IPS DF 4.7 (cell line): ENCODE measurements around the gene VAV2.
"Not testable (repeated sequence)": the region's sequence is repeated elsewhere in the genome, so short reads cannot be mapped to it uniquely, and the experiment has no call there.

Experiments used
- DNase-seq: peaks from one replicate; pipeline ENCODE4 v3.0.0-alpha.2; 2013; ENCODE audit warnings: low spot score; ENCODE audit errors: extremely low read depth

The VAV2 gene

DNA sequence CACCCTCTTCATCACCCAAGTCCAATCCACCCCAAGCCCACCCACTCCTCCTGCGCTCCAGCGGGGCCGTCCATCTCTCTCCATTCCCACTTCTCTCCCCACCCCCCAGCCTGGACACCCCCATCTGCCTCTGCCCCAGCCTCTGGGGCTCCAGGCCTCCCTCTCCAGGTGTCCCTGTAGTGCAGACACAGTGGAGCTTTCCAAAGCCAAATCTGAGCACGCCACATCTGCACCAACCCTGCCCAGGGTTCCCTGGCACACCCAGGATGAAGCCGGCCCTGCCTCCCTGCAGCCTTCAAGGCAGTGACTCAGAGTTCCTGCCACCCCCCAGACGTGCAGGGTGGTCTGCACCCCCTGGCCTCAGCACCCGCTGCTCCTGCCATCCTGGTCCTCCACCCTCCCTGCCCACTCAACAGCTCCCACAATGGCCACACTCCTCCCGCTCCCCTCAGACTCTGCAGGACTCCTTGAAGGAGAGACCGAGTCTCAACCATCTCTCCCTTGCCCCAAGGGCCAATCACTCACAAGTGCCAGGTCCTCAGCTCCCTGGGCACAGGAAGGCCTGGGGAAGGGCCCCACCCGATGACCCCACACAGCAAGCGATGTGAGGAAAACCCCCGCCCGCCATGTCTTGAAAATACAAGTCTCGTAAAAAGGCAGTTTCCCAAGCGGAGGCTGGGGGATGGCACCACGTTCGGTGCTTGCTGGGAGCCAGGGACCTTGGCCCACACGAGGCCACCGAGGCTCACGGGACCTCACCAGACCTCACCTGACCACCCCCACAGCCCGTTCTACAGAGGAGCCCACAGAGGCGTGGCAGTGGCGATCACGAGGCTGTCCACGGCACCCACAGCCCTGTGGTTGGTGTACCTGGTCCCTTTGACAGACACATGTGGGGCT is 22.2 kb downstream of the VAV2 start:
- DNase-seq: no peak

- DNase-seq: no peak
Measured at GRCh38 chr9:133968966-133969617, 23.0 kb downstream of the VAV2 start.

- DNase-seq: no peak
Measured at GRCh38 chr9:133968428-133968827, 23.7 kb downstream of the VAV2 start.

- no peak for DNase-seq
Measured at GRCh38 chr9:133967024-133967741, 24.9 kb downstream of the VAV2 start.

DNA sequence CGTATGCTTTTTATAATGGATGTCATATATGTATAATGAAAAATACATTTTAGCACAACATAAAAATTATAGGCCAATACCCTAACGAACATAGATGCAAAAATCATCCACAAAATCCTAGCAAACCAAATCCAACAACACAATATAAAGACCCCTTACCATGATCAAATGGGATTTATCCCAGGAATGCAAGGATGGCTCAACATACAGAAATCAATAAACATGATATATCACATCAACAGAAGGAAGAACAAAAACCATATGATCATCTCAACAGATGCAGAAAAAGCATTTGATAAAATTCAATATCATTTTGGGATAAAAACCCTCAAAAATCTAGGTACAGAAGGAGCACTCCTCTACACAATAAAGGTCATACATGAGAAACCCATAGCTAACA is 27.7 kb downstream of the VAV2 start:
- no peak for DNase-seq

DNA sequence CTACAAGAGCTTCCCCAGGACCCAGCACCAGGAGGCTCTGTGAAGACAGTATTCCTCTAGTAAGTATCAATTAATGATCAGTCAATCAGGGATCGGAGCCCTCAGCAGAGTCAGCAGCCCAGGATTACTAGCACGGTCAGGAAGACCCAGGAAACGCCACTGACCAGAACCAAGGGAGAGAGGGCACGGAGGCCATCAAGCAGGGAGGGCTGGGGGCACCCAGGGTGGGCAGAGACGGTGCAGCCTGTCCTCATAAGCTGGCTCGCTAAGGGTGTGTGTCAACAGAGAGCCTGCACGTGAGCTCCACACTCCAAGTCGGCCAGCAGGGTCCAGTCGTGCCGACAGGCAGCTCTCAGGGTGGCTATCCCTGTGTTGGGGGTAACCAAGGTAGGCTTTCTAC is 29.0 kb downstream of the VAV2 start:
- no peak for DNase-seq

- no peak for DNase-seq
Measured at GRCh38 chr9:133962341-133962740, 29.8 kb downstream of the VAV2 start.

DNA sequence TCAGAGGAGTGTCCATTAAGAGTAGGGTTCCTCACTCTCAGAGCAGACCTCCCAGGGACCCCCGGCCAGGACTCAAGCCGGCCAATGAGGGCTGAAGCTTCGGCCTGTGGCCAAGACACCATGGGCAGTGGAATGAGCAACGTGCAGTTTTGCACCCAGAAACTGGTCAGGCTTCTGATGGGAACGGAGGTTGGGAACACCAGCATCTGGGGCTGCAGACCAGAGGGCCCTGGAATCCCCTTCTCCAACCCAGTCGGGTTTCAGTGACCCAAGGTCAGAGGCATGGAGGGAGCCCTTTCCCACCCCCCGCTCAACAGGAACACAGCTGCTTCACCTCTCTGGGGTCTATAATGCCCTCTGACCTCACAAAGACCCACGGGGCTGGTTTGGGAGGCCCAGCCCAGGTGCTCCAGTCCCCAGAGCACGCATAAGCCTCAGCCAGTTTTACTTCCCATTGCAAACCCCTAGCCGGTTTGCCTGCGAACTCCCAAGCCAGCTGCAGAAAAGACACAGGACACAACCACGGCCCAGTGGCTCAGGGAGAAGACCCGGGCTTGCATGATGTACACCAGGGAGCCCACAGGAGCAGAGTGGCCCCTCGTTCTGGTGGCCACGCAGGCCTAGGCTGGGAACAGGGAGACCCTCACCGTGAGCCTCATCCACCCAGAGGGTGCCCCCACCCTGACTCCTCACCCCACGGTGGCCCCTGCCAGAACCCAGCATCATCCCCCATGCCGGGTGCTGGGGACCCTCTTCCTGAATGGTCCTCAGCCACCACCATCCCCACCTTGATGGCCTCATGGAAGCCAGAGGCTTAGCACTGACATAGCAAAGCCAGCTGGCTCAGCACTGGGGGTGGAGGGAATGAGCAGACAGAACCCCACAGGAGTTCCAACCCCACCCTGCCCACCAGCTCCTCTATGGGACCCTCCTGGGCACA is 30.6 kb downstream of the VAV2 start:
- DNase-seq: no peak

- no peak for DNase-seq
Measured at GRCh38 chr9:133960568-133961129, 31.5 kb downstream of the VAV2 start.

DNA sequence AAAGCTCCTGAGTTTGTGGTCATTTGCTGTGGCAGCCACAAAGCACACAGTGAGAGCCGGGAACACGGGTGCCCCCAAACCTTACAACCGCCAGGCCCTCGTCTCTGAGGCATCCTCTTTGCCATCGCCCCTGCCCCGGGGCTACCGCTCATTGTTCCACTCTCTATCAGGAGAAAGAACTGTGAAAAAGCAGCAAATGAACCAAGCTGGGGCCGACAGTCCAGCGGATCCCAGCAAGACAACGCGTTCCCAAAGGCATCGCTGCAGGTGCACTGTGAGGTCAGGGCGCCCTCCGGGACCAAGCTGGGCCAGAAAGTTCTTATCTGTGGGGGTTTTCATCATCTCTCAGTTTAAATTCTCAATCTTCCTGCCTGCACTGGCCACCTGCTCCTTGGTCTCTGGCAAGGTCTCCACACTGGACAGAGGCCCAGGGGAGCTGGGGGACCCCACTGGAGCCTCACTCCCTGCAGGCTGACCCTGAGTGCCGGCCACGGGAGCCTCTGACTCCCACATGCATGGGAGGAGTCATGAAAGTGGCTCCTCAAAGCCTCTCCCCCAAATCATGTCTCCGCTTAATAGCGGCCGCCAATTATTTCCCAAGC is 32.1 kb downstream of the VAV2 start:
- no peak for DNase-seq

- no peak for DNase-seq
Measured at GRCh38 chr9:133959171-133959570, 33.0 kb downstream of the VAV2 start.

GRCh38 chr9:133958756-133959155 is 33.4 kb downstream of the VAV2 start:
- DNase-seq: no peak

DNA sequence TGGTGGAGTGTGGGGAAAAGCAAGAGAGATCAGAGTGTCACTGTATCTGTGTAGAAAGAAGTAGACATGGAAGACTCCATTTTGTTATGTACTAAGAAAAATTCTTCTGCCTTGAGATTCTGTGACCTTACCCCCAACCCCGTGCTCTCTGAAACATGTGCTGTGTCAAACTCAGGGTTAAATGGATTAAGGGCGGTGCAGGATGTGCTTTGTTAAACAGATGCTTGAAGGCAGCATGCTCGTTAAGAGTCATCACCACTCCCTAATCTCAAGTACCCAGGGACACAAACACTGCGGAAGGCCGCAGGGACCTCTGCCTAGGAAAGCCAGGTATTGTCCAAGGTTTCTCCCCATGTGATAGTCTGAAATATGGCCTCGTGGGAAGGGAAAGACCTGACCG is 34.4 kb downstream of the VAV2 start:
- DNase-seq: not testable (repeated sequence)

DNA sequence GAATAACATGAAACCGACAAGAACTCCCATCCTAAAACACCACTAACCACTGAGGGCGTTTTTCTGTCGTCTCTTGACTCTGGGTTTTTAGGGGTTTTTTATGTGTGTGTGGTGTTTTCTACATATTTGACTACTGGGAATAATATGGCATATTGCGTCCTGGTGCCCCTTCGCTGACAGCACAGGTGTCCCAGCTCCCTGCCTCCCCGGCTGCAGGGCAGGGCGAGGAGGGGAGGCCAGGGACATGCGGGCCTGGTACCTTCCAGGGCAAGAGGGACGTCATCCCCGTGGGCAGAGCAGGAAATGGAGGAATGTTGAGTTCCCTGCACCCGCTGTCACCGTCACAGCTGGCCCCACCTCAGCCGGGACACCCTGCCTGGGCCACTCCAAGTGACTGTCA is 34.8 kb downstream of the VAV2 start:
- DNase-seq: no peak

GRCh38 chr9:133956520-133957076 is 35.5 kb downstream of the VAV2 start:
- no peak for DNase-seq

DNA sequence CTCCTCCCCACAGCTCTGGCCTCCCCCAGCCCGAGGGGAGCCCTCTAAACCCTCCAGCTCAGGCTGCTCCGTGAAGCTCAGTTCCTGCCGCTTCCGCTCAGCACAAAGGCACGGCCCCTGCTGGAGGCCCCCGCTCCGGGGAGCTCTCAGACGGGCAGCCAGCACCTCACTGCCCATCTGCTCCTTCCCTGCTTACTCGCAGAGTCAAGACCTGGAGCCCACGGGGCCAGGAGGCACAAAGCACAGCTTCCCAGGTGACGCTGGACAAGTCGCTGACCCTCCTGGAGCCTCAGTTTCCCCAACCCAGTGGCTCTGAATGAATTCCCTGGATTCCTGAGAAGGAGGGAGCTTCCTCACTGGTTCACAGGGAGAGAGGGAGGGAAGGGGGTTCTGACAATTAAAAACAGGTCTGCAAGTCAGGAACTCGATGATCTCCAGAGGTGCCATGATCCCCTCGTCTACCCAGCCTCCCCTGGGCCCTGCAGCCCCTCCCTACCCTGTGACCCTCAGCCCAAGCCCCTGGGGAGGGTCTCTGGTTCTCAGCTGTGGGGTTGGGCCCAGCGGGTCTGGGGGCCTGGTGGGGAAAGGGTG is 36.2 kb downstream of the VAV2 start:
- peak; percentile 28 for DNase-seq

GRCh38 chr9:133954862-133955529 is 37.1 kb downstream of the VAV2 start:
- DNase-seq: no peak

DNA sequence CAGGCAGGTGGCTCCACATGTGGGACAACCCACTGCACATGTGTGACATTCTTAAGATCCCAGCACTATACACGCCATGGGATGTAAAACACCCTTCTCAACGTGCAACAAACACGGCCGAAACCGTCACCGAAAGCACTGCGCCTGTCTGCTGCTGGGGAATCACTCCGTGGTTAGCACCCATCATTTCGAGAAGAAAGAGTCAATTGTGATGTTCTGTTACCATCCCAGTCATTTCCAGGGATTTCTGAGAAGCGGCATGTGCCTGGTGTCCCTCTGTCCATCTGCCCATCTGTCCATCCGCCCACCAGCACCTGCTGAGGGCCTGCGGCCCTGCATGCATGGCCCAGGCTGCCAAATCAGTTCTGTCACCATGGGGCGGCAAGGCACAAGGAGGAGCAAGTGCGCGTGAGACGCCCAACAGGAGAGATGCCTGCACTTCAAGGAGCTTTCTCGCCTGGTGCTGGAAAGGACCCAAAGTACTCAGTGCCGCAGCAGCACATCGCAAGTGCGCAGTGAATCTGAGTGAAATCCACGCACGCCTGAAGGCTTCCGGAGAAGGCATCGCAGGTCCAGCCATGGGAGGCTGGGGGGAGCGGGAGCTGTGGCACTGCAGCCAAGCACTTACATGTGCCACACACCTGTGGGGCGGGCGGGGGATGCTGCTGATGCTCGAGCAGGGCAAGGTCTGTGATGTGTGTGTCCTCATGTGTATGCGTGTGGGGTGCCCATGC is 38.0 kb downstream of the VAV2 start:
- DNase-seq: no peak
